AG09309 (cell line): ENCODE results near the gene PLEKHA5.

Experiments
- DNase-seq: peaks from one replicate; pipeline ENCODE4 v3.0.0-alpha.2; 2010; ENCODE audit warnings: low read depth
- H3K4me3 ChIP-seq: 2 replicates; pipeline ENCODE4 v1.5.1; 2011; ENCODE audit warnings: mild to moderate bottlenecking, low read depth, low read length, moderate library complexity; ENCODE audit not compliant: control insufficient read depth
- CTCF ChIP-seq: IDR thresholded peaks from 2 replicates; pipeline ENCODE4 v1.5.1; 2011; ENCODE audit warnings: mild to moderate bottlenecking, low read depth, low read length, inconsistent platforms; ENCODE audit not compliant: insufficient read depth, control insufficient read depth; ENCODE audit errors: missing control alignments

The PLEKHA5 gene

DNA sequence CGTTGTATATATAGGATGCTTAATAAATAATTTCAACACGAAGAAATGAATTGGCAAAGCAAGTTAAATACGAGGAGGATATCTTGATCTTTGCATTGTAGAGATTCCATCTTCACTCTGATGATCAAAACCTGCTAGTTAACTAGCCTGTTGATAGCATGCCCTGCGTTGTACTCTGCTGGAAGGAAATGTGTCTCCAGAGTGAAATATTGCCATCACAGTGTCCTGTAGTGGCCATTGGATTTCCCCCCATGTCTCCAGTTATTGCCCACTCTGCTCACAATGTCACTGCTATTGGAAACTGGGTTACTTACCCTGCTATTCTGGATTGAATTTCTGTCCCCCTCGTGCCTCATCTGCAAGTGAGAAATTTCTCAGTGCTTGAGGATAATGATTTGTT is 109.6 kb downstream of the PLEKHA5 start:
- H3K4me3 ChIP-seq, result no peak overlapping the region
- no peak for TF ChIP-seq CTCF
- DNase-seq, result no peak

GRCh38 chr12:19239616-19240234 is 110.2 kb downstream of the PLEKHA5 start:
- no peak for TF ChIP-seq CTCF
- no peak for DNase-seq
- no peak overlapping the region for H3K4me3 ChIP-seq

DNA sequence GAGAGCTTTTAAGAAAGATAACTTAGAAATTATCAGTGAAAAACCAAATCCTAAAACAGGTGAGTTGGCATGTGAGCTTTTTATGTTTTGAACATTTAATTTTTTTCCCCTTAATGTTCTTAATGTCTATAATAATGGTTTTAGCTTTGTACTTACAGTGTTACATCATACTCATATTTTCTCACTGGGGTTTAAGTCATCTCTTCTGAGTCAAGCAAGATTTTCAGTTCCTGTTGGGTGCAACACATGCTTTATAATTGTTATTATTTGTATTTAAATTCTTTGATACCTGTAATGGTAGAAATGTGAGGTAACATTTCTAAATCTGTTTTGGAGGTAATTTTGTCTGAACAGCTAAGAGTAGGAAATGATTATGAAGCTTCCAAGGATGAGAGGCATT is 113.0 kb downstream of the PLEKHA5 start:
- no peak overlapping the region for H3K4me3 ChIP-seq
- no peak for DNase-seq
- TF ChIP-seq CTCF, result no peak

GRCh38 chr12:19243551-19243950 is 114.0 kb downstream of the PLEKHA5 start:
- no peak for TF ChIP-seq CTCF
- H3K4me3 ChIP-seq, result no peak overlapping the region

DNA sequence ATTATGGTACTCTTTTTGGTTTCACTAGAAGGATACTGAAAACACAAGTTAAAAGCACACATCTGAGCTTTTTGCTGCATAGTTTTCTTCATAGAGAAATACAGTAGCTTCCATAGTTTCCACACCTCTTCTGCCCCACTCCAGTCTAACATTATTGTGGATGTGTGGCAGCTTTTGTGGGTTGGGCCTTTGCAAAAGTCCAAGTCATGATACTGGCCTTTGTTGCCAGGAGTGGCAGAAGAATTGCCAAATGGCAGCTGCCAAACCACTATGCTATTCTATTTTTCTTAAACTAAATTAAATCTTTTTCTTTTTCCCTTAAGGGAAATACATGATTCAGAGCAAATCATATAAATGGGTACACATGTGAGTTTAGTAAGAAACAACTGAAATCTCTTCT is 114.8 kb downstream of the PLEKHA5 start:
- H3K4me3 ChIP-seq, result no peak overlapping the region
- no peak for DNase-seq
- no peak for TF ChIP-seq CTCF

More at GRCh38 chr12:19243551-19243950, 114.0 kb downstream of the PLEKHA5 start:
- no peak for DNase-seq

DNA sequence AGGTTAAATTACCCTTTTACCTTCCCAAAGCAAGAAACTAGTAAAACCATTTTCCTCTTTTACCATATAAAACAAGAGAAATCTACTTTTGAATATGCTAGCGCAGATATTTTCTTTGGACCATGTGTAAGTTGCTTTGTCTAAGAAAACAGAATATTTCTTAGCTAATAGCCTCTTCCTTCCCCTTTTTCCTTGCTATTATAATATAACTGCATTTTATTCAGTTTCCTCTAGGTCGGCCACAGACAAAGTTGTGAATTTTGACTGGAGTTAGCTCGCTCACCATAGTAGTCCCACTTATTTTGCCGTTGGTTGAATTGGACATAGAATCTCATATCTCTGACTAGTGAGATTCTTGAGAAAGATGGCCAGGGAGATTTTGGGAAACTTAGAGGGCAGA is 115.6 kb downstream of the PLEKHA5 start:
- DNase-seq, result no peak
- no peak for TF ChIP-seq CTCF
- H3K4me3 ChIP-seq, result no peak overlapping the region

DNA sequence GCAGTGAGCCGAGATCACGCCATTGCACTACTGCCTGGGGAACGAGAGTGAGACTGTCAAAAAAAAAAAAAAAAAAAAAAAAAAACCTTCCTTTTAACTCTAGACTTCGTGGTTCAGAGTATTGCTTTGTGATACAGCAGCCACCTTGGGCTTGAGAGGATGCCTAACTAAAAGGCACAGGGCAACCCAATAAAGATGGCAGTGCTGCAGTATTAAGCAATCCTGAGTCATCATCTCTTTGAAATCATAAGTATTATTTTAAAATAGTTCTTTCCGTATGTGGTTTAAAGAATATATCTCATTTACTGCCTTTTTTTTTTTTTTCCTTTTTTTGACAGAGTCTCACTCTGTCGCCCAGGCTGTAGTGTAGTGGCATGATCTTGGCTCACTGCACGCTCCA is 116.1 kb downstream of the PLEKHA5 start:
- no peak for DNase-seq
- H3K4me3 ChIP-seq, result no peak overlapping the region
- no peak for TF ChIP-seq CTCF
